Stimulated activated CD4-positive, alpha-beta T cell treated with anti-CD3 and anti-CD28 coated beads, Interleukin-12 subunit alpha, Interleukin-12 subunit beta, amount 100 ng/mL, for 4 hours (primary cell): ENCODE measurements around the gene CAST.
A peak's percentile ranks its signal among the peaks of the same experiment; 100 is the strongest.

Experiments
- DNase-seq: peaks from one replicate; pipeline ENCODE4 v3.0.0-alpha.2; 2020

CAST gene

DNA sequence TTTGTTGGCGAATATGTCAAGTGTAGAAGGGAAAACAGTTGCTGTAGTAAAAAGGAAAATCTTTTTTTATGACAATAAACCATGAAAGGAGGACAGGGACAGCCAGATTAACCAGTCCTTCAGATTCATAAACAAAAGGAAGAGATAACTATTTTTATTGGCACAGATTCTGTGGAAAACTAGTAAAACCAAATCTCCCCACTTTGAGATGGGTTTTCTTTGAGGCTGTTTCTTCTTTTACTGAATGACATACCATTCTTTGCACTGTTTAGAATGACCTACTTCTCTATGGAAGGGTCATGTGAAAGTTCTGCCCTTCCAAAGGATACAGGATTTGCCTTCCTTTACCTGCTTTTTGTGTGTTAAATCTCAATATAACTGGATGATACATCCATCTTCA is 13.7 kb downstream of the CAST start:
- DNase-seq, result no peak

DNA sequence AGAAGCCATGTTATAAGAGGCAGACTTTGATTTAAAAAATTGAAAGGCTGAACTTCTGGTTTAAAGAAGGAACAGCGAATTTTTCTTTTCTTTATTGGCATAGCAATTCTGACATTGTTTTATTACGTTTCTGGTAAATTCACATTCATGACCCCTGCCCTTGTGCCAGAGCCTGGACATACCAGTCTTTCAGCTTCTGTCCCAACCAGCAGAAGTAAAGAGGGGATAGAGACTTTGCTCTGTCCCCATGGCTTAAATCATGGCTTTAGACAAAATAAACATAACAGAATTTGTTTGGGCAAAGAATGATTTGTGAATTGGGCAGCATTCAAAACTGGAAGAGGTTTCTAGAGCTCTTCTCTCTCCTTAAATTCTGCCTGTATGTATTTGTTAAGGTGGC is 15.3 kb downstream of the CAST start:
- no peak for DNase-seq

DNA sequence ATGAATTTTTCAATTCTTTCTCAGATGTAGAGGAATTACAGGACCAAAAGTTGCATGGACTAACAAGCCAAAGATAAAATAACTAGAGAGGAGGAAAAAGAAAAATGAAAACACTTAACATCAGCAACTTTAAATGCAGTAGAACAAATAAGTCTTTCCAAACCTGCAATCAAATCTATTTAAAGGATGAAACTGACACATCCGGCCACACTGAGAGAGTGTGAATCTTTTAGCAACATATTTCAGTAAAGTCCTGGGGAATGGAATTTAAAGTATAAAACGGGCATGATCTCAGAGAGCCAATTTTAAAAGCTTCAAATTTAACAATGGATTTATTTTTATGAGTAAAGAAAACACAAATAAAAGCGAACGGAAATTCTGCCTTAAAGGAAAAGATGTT is 17.1 kb downstream of the CAST start:
- no peak for DNase-seq

DNA sequence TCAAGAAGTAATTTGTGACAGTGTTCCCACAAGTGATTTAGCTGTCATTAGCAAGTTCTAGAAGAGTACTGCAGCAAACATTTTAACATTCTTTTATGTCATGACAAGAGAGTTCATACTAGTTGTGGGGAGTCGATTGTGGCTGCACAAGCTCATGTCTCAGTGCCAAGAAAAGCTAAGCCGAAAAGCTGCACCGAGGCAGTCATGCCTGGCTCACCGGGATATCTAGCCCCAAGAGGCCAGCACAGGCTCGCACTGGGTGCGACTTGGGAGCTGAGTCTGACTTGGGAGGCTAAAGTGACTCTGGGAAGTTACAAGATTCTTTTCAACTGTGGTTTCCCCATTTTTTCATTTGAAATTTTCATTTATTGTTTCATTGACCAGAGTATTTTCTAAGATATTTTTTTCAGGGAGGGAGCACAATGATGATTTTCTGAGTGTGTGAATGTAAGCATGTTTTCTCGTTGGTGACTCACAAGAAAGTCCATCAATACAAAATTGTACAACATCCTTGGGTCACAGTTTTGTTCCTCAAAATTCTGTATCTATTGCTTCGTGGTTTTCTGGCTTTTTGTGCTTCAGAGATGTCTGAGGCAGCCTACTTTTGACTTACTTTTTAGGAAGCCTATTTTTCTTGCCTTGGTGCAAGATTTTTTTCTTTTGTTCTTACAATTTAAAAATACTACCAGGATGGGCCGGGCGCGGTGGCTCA is 18.7 kb downstream of the CAST start:
- no peak for DNase-seq

DNA sequence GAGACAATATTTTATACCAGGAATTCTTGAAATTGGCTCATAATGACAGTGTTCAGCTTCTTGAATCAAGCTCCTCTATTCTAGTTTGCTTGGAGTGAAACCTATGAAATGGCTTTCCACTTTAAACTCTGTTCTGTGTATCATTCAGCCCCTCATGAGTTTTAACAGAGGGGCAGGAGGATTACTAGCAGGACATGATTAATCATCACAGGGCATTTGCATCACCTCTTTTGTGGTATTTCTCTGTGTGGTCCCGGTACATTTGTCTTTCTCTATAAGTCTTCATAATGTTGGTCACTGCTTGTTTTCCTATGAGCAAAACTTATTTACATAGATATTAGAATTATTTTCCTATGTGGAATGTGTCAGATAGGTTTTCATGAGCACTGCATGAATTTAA is 21.2 kb downstream of the CAST start:
- no peak for DNase-seq

DNA sequence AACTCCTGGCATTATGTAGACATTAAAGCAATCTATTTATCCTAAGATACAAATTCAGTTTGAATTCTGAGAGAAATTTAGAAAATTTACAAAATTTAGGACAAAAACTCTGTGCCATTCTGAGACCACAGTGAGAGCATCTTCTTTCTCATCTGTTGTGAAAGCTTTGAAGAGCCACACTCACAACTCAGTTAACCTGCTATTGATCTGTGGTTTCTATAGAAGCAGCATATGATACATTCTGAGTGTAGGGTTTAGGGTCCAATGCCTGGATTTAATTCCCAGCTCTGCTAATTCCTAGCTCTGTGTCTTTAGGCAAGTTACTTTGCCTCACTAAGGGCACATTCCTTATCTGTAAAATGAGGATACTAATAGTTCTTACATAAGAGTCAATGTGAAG is 21.6 kb downstream of the CAST start:
- DNase-seq, result no peak

DNA sequence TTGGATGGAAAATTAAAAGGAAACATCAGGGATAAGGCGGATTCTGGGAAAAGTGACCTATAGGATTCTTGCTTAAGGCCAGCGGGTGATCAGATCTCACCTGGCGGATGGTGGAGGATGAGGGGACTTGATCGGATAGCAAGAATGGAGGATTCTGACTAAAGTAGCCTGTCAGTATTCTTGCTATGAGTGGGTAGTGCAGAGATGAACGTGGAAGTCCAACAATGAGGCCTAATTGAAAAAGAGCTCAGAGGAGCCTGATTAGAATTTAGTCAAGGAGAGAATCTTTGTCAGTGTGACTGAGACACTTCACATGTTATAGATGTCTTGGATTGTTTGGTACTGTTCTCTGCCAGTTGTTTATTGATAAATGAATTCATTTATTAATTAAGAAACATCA is 24.9 kb downstream of the CAST start:
- DNase-seq, result no peak

DNA sequence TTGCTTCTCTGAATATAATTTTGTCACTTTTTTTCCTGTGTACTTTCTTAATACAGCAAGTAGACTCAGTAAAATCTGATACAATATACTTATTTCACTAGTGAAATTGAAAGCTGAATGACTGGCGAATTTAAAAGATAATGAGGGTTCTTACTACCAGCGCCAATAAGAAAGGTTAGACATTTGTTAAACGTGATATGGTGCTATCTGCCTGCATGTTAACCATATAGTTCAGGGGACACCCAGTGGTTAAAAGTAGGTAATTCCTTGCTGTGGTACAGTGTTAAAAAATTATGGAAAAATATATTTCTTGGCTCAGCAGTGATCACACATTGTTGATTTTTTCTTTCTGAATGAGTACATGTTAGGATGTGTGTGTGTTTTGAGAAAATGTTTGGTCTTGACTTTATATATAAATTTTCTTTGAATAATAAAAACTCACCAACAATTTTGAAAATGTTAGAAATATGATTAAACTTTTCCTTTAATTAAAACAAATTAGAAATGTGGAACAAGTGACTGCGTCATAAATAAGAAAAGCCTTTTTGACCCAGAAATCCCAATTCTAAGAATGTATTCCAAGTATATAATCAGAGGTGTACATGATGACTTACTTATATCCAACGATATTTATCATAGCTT is 25.8 kb downstream of the CAST start:
- no peak for DNase-seq

DNA sequence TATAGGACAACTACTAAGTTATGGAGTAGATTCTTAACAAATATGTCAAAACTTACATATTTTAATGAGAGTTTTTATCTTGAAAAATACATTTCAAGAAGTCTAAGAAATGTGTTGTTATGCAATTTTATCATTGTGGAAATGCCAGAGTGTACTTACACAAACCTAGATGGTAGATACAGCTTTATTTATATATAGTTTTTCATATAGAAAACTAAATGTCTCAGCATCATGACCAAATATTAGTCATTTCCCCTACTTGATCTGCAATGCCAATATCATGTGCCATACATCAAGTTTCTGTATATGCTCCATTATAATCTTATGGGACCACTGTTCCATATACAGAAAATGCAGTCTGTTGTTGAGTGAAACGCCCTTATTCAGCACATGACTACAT is 28.7 kb downstream of the CAST start:
- DNase-seq, result no peak

DNA sequence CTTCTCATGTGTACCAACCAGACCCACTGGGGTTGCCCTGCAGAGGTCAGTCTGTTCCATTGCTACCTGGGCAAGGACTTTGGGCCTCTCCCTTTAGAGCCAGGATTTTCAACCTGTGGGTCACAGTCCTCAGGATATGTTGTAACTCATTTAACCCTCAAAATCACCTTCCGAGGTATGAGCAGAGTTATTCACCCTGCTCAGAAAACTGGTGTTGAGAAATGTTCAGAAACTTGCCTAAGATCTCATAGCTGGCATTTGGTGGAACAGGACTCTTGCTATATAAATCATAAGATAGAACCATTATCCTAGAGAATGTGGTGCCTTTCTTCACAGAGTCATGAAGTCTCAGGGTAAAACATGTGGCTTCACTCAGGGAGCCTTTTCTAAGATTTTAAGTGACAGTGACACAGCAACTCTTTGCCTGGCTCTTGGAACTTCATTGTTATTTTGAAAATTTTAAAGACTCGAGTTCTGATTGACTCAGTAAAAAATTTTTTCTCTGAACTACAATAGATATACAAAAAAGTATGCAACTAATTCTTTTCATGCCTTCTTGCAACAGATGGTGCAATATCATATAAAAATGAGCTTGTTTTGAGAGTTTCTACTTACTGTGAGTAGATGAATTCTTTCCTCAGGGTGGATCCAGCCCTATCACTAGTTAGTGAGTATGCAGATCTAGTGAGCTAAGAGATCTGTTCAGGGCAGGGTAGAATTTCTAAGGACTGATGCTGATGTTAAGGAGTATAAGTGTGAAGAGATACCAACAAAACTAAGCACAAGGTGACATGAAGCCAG is 29.5 kb downstream of the CAST start:
- no peak for DNase-seq

DNA sequence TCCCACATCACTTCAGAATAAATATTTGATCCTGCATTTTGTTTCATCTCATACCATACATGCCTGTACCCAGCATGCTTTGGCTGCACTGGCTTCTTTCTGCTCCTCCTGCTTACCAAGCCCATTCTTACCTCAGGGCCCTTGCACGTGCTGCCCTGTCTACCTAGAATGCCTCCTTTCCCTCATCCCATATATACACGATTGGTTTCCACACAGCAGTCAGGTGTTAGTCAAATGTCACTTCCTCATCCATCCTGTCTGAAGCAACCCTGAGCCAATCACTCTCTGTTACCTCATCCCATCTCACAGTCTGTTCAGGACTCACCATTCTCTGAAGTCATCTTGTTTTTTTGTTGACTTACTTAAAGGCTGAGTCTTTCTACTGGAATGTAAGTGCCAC is 30.3 kb downstream of the CAST start:
- no peak for DNase-seq

DNA sequence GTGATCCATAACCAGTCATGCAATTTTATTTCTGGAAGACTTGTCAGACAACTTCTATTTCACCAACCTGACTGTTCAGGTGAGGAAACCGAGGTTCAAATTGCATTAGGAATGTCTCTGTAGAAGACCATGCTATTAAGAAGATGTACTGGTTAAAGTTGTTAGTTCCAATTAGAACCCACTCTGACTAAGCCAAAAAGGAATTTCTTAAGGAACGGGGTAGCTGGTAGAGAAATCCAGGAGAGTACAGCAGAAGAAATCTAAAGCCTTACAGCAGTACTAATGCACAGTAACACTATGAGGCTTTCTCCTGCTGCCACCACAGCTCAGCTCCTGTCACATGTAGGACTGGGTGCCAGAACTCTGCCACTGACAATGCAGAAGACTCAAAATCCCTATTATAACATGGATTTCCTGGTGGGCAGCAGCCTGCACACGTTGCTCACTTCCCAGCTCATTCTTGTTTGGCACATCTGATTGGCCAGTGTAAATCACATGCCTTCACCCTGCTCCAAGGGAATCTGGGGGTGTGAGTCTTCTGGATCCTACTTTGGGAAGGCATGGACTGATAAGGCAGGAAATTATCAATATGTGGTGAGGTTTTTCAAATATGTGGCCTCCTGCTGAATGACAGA is 37.1 kb downstream of the CAST start:
- no peak for DNase-seq

DNA sequence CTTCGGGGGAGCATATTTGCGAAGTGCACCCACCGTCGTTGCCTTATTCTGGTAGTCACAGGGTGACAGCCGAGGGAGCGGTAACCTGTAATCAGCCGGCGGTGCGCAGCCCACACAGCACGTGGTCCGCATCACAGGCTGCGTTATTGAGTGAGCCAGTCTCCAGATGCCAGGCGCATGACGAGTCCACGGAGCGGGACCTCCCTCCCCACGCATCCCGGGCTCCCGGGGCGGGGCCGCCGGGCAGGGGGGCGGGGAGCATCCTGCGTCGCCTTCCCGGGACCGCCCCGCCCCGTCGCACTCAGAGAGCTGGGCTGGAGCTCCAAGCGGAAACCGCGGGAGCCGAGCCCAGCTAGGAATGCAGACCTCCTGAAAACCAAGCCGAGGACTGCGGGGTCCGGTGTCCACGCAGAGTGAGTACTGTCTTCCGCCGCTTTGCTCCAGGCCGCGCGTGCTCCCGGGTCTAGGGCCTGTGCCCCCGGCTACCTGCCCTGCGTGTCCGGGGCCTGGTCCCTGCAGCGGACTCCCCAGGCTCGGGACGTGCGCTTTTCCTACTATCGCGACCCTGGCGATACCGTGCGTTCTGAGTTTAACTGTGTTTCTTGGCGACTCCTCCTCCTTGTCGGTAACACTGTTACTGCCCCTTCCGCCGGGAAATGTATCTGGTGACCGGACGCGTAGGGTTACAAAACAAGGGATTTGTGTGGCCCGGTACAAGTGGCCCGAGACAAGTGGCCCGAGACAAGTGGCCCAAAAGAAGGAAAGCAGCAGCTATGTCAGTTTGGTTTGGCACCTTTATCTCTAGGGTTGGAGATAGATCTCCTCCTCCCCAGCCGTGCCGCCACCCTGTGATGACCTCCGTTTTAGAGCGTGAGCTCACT is 40.6 kb downstream of the CAST start:
- DNase-seq, result peak; percentile 72

DNA sequence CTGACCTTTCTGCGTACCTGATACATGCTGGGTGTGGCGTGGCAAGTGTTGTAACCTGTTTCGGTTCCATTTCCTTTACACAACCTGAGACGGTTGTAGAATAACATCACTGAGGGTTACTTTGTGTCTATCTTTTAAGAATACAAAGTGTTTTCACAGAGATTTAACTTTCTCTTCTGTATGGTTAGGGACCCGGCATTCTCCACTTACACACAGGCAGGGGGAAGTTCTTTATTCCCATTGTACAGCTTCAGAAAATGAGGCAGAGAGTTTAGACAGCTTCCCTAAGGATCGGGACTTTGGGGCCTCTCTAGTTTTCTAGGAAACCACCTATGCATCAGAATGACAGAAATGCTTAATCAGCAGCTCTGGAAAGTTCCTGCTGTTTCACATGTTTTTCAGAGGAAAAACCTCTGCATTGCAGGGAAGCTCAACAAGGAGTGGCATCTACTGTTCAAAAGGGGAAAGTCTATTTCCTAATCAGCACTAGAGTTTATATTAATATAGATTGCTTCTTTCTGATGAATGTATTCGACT is 41.3 kb downstream of the CAST start:
- DNase-seq, result no peak

DNA sequence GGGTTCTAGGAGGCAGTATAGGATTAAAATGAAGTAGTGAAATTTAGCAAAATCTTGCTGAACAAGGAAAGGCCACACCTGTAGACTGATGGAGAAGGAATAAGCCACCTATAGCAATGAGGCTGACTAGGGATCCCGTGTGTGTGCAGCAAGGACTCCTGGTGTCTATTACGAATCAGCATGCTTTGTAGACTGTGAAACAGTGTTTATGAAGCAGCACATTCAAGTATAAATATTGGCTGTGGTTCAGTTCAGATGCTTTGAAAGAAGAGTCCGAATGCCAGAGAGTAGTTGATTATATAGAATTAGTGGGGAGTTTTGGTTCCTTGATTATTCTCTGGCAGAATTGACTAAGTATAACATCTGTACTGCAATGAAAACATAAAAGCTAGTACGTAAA is 41.8 kb downstream of the CAST start:
- DNase-seq, result no peak

DNA sequence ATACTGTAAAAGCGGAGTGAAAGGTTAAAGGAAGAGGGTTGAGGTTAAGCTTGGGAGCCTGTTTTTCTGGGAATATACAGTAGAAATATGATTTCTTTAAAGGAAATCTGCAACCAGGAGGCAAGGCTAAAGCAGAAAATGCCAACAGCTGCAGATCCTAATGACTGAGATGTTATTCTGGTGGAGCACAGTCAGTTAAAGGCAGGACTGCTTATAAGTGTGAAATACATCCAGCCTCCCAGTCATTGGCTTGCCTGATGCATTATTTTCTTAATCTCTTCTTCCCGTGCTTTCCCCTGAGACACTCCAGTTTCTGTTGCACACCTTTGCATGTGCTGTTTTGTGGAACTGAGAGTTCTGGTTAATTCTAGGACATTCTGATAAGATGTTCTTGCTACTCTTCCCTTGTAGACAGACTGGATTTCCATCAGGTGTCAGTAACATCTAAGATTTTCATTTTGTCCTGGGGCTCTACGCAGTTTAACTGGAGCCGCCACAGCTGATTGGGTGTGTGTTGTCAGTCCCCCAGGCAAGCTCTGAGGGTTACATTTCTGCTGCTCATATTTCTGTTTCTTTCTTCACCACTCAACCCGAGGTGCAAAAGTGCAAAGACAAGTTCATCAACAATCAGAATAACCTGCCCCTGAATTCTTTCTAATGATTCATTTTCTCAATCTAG is 44.4 kb downstream of the CAST start:
- DNase-seq, result no peak

DNA sequence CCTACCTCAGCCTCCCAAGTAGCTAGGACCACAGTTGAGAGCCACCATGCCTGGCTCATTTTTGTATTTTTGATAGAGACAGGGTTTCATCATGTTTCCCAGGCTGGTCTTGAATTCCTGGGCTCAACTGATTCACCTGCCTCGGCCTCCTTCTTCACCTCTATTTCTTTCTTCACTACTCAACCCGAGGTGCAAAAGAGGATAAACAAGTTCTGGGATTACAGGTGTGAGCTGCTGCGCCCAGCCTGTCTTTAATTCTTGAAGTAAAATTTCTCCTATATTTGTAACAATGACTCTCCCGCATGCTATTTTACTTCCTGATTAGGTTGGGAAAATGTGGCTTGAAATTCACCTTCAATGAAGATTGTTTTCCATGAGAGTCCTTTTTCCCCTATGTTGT is 46.4 kb downstream of the CAST start:
- no peak for DNase-seq

DNA sequence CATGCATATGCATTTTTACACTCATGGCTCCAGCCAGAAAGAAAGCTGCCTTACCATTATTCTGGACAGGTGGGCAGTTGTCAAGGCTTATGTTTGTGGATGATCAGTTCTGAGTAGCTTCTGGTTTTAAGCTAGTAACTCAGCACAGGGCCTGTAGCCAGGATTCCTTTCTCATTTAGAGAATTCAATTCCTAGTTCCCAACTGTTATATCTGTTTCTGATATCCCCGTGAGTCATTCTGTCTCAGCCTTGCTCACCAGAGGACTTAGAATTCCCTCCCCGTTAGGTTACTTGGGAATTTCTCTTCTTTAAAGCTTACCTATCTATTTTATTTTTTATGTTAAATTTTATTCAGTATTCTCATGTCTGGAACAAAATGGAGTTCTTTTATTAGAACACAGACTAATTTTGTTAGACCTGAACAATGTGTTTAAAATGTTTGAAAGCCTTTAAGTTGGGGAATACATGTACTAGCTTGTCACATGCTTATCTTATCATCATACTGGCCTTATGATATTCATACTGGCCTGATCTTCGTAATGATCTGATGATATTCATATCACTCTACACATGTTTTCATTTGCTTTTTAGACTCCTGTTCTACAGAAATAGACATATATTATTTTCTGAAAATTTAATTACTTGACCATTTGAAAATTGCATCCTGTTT is 47.1 kb downstream of the CAST start:
- no peak for DNase-seq

DNA sequence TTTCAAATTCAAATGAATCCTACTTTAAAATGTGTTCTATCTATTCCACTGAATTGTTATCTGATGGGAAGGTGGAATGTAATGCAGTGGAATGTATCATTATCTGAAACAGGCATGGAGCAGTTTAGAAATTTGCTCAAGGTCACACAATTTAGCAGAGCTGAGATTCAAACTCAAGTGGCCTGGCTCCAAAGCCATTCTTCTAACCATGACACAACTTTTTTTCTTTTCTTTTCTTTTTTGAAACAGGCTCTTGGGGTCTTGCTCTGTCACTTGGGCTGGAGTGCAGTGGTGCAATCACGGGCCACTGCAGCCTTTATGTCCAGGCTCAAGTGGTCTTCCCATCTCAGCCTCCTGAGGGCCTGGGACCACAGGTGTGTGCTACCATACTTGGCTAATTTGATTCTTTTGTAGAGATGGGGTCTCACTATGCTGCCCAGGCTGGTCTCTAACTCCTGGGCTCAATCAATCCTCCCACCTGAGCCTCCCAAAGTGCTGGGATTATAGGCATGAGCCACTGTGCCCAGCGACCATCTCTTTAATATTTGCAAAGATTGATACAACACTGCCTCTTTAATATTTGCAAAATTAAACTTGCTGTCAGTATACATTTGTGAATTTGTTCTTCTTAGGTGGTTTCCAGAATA is 50.0 kb downstream of the CAST start:
- no peak for DNase-seq

DNA sequence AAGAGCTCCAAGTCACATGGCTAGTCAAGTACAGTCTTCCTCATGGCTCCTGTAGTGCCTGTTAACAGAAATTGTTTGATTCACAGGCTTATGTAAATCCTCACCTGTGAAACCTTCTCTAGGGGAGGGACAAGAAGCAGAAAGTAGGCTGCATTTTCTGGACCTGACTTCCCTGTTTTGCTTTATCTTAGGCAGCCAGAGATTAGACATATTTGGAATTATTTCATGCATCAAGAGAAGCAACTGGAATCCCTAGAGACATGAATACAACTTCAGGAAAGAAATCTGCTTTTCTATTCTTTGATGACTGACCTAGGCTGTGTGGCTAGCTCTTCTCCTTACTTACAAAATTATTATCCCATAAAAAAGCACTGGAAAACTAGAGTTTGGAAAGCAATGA is 52.3 kb downstream of the CAST start:
- DNase-seq, result no peak
